HG02678 (cell line): ENCODE results near the gene KCNAB3.
A peak's percentile ranks its signal among the peaks of the same experiment; 100 is the strongest.

Experiments
- ATAC-seq: cut with Tn5 transposase; IDR thresholded peaks from one replicate; pipeline ENCODE4 v1.9.1; 2021; ENCODE audit warnings: mild to moderate bottlenecking, moderate library complexity; ENCODE audit not compliant: unreplicated experiment

Gene KCNAB3

DNA sequence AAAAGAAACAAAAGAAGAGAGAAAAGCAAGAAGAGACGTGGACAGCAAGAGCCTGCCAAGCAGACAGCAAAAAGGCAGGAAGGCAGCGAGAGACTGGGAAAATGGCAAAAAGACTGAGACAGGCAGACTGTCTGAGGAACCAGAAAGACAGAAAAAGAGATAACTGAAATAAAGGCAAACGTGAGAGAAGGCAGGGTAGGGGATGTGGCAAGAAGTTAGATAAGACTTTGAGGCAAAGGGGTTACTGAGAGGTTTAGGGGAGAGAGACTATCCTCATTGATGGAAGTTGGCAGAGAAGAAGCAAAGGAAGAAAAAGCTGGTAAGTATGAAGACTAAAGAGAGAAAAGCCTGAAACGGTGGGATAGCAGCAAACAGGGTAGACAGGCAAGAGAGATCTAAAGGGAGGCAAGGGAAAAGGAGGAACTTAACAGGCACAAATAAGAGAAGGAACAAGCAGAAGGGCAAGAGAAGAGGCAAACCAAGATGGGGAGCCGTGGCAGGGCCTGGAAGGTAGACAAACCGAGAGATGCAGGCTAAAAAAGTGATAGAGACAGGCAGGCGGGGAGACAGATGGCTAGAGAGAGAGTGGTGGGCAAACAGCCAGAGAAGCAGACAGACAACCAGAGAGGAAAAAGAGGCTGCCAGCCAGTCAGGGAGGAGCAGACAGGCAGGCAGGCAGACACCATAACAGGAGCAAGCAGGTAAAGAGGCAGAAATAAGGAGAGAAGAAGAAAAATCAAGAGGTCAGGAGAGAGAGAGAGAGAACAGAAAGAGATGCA, 48.2 kb downstream of the KCNAB3 start:
- ATAC-seq: no peak

DNA sequence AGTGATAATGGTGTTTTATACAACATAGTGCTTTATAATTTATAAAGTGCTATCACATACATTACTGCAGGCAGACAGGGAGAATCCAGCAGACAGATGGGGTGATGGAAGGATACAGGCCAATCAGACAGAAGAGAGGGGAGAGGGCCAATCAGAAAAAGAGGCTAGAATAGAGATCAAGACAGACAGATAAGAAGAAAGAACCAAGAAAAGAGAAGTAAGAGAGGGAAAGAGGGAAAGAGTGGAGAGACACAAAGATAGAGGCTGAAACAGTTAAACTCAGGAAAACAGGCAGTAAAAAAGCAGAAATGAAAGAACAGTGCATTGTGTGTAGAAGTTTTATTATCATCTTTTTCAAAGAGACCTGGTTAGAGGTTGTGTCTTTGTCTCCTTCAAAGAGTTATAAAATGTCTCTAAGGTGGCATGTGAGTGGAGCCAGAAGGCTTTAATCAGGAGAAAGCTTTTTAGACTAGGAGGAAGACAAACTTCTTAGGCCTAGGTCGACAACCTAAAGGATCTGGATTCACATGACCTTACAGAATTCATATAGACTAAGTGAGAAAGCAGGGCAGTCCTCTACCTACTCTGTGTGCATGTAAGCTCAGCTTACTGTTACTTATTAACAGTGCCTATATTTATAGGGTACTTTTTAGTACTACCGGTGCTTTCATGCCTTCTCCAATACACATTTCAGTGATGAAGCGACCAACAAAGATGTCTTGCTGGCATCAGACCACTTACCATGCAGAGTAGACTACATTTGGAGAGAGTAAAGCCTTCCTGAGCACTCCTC, 49.4 kb downstream of the KCNAB3 start:
- peak; percentile 37 for ATAC-seq

DNA sequence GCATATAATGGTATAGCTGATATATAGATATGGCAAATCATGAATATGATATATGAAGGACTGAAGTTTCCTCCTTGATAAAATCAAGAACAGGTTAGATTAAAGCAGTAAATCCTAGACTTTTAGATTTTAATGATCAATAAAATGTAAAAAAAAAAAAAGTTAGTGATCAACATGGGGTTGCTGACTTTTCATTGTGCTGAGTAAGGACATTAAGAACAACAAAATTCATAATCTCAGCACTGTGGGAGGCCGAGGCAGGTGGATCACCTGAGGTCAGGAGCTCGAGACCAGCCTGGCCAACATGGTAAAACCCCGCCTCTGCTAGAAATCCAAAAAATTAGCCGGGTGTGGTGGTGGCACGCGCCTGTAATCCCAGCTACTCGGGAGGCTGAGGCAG, 51.4 kb downstream of the KCNAB3 start:
- ATAC-seq: no peak

DNA sequence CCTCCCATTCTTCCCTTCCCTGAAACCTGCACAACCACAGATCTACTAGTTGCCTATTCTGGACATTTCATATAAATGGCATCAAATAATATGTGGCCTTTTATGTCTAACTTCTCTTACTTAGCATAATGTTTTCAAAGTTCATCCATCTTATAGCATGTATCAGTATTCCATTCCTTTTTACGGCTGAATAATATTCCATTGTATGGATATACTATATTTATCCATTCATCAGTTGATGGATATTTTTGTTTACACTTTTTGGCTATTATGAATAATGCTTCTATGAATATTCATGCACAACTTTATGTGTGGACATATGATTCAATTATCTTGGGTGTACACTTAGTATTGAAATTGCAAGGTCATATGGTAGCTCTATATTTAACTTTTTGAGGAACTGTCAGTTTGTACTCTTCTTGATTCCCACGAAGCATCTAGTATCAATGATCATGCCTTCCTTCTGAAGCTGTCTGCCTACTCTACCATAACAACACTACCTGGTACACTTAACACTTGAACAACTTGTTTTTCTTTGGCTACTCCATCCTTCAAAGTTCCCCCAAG, 53.8 kb downstream of the KCNAB3 start:
- ATAC-seq: no peak

DNA sequence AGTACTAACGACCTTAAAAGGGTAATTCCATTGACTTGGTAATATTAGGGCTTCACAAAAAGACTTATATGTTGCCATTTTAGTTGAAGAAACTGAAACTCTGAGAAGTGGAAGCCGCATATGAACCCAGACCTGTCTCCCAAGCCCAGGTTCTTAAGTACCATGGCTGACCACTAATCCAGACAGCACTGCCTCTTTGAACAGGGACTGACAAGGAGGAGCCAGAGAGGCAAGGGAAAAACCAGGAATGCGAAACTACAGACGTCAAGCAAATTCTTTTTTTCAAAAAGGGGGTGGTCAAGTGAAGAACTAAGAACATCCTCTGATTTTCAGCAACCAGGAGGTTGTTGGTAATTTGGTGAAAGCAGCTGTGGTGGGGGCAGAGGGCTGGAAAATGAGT, 56.6 kb downstream of the KCNAB3 start:
- ATAC-seq: no peak
